Aorta (tissue), 5 donors: ENCODE data around the gene ARL5C. TPM values are rescaled to one million over a fixed set of nuclear protein-coding genes. Genes with fewer than 3 reads are reported as not detected.

Experiments used
- ATAC-seq: fragments of 200-7000 bp; cut with Tn5 transposase; one replicate; pipeline ENCODE4 v1.9.1; 2022; ENCODE audit warnings: moderate library complexity; ENCODE audit not compliant: low FRiP score
- DNase-seq, 2 donors: peaks; one replicate each; pipeline ENCODE4 v3.0.0-alpha.2; 2020
- H3K27ac ChIP-seq, 2 donors: one replicate each; pipeline ENCODE4 v1.5.1; 2013; ENCODE audit warnings: low read length in 2 of 2, mild to moderate bottlenecking in 2 of 2, moderate library complexity in 2 of 2, control low read depth in 1 of 2, inconsistent platforms in 1 of 2, low read depth in 1 of 2
- H3K27me3 ChIP-seq, 2 donors: one replicate each; pipeline ENCODE4 v1.6.1; 2013; ENCODE audit warnings: control low read depth in 1 of 2, low read length in 1 of 2, mild to moderate bottlenecking in 1 of 2, moderate library complexity in 1 of 2; ENCODE audit not compliant: insufficient read depth in 2 of 2, control insufficient read depth in 1 of 2
- H3K36me3 ChIP-seq, 2 donors: one replicate each; pipeline ENCODE4 v1.6.1; 2013; ENCODE audit warnings: control low read depth in 1 of 2, low read length in 1 of 2, mild to moderate bottlenecking in 1 of 2; ENCODE audit not compliant: insufficient read depth in 2 of 2, control insufficient read depth in 1 of 2
- H3K4me1 ChIP-seq, 2 donors: one replicate each; pipeline ENCODE4 v1.6.1; 2013; ENCODE audit warnings: low read length in 2 of 2, control low read depth in 1 of 2, mild to moderate bottlenecking in 1 of 2, moderate library complexity in 1 of 2; ENCODE audit not compliant: insufficient read depth in 2 of 2, control insufficient read depth in 1 of 2
- H3K4me3 ChIP-seq, 2 donors: one replicate each; pipeline ENCODE4 v1.5.1; 2013; ENCODE audit warnings: low read length in 2 of 2, control low read depth in 1 of 2, mild to moderate bottlenecking in 1 of 2
- H3K9me3 ChIP-seq: one replicate; pipeline ENCODE4 v1.6.1; 2013; ENCODE audit warnings: mild to moderate bottlenecking, low read length; ENCODE audit not compliant: control insufficient read depth
- WGBS, 2 donors: extraction: QIAGEN DNeasy Blood & Tissue Kit; methylation state at CpG; one replicate each; pipeline ENCODE4 v1.1.7; 2013; 5-methylcytosine and 5-hydroxymethylcytosine counted together
- intact Hi-C, 2 donors: fragments of 100-400 bp; cut with DNase I; formaldehyde crosslinking; loops; one replicate each; pipeline versions ENCODE4 v1.14.2 to v1.15.0; 2022
- polyA plus RNA-seq, 2 donors: library from polyadenylated mRNA; stranded (reverse); fragments of 200-250 nt; gene quantifications; one replicate each; pipeline ENCODE4 v1.2.3, GENCODE V29; 2013
- total RNA-seq, 2 donors: library from RNA; stranded (reverse); fragmentation: NEBNext Ultra II Directional; extraction: Animal tissue kit (Norgen Biotek cat#: 25700); gene quantifications; one replicate each; pipeline ENCODE4 v1.2.1, GENCODE V29; 2021
- donor health status: healthy with polysubstance abuse.
- donor health status: Bipolar disorder and iron deficiency.
- donor health status: DM: no; HTN: no; CAD: no.
- donor health status: DM: no; HTN: no; CAD: no.
- donor health status: DM: yes; HTN: yes; CAD: no.

The ARL5C gene
- total and polyA plus RNA-seq, 4 donors: 0.54 TPM; not detected in 3

DNA sequence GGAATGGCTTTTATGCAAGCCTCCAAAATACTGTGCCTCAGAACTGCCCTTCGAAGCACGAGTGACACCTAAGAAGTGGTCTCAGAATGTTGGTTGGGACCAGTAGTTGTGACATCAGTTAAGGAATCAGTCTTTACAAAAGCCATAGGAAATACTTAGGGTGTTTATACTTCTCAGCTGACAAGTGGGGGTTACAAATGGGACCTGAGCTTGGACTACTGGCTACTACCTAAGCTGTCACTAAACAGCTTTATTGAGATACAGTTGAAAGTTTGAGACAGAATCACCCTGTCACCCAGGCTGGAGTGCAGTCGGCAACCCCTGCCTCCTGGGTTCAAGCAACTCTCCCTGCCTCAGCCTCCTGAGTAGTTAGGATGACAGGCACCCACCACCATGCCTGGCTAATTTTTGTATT is 39.2 kb upstream of the ARL5C start:
- 72 to 76% methylated on average over 3 of the region's 3 CpGs for WGBS, 2 donors
- H3K36me3 ChIP-seq: peaks cover 0 to 3% of the 10 kb centered on the region in 2 donors
- peaks cover 0 to 2% of the 10 kb centered on the region in 2 donors for H3K4me1 ChIP-seq
- intact Hi-C loops: no loop called here
- DNase-seq (no peak), ATAC-seq (no peak)
- H3K4me3 ChIP-seq: no peak overlapping the region
- H3K27ac ChIP-seq: no peak overlapping the region
- H3K27me3 ChIP-seq: no peaks in the 10 kb centered on the region
- H3K9me3 ChIP-seq: no peaks in the 10 kb centered on the region

- H3K27ac ChIP-seq: no peak overlapping the region
- DNase-seq (no peak), ATAC-seq (no peak)
- H3K4me1 ChIP-seq: peaks cover 0 to 2% of the 10 kb centered on the region in 2 donors
- peaks cover 0 to 3% of the 10 kb centered on the region in 2 donors for H3K36me3 ChIP-seq
- no peaks in the 10 kb centered on the region for H3K27me3 ChIP-seq
- WGBS, 2 donors: 79 to 83% methylated on average over 8 of the region's 8 CpGs
- intact Hi-C loops: no loop called here
- no peak overlapping the region for H3K4me3 ChIP-seq
- H3K9me3 ChIP-seq: no peaks in the 10 kb centered on the region
Observed at GRCh38 chr17:39204245-39204644, 38.3 kb upstream of the ARL5C start.

DNA sequence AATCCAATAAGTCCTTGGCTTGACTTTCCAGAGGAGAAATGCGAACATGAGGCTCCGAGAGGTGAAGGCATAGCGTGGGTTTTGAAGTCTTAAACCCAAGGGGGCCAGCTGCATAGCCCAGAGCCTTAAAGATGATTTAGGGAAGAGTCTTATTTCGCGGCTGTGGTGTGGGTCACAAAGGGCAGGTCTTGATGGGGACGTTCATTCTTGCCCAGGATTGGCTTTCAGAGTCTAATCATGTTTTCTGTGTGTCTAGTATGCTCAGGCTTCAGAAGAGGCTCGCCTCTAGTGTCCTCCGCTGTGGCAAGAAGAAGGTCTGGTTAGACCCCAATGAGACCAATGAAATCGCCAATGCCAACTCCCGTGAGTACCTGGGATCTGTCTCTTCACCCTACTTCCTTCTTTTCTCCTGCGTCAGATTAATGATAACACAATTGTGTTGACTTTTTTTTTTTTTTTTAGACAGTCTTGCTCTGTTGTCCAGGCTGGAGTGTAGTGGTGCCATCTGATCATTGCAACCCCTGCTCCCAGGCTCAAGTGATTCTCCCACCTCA is 35.1 kb upstream of the ARL5C start:
- WGBS, 2 donors: 47 to 50% methylated on average over 11 of the region's 11 CpGs
- DNase-seq (no peak), ATAC-seq (no peak)
- Histone ChIP-seq H3K27ac (no peak overlapping the region), H3K9me3 (no peaks in the 10 kb centered on the region), H3K36me3 (peaks cover 0 to 3% of the 10 kb centered on the region in 2 donors), H3K27me3 (no peaks in the 10 kb centered on the region), H3K4me1 (peaks cover 0 to 2% of the 10 kb centered on the region in 2 donors), H3K4me3 (peak overlapping the region; percentile 70 to 99)
- intact Hi-C loops: no loop called here

DNA sequence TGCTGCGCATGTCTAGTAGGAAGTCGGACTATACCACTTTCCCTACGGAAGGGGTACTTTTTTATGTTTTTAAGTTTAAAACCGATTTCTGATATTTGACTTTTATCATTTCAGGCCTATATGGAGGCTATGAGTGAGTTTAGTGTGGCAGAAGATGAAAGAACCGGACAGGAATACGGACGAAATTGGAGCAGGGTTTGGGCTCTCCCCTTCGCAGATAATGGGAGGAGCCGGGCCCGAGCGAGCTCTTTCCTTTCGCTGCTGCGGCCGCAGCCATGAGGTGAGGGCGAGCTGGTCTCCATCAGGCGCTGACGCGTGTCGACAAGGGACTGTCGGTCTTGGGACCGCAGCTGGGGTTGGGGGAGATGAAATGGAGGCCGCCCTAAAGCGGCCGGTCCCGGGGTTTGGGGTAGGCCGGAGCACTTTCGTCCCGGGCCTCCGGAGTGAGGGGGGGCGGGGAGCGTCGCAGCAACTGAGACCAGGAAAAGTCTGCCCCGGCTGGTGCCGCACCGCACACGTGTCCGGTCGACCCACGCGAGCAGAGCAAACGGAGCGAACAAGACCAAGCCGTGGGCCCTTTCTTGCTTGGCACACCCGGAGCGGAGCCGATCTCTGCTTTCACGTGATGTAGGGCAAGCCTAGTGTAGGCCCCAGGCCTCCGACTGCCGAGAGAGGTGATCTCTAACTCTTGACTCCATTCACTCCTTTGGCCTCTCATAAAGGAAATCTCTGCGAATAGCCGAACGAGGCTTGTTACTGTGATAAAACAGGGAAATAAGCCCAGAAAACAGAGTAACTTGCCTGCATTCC is 34.3 kb upstream of the ARL5C start, which contains the start of gene RPL19:
Gene RPL19 (plus strand): TSS at position 214 of the 810 bp plus-strand sequence. CDS start 62 bp downstream, at position 276.
- WGBS, 2 donors: 1% methylated on average over 51 to 52 of the region's 52 CpGs

GRCh38 chr17:39199820-39200069 is 33.8 kb upstream of the ARL5C start:
- Histone ChIP-seq H3K27me3 (no peaks in the 10 kb centered on the region), H3K27ac (peak overlapping the region; percentile 30 to 58), H3K36me3 (peaks cover 0 to 3% of the 10 kb centered on the region in 2 donors), H3K4me3 (peak overlapping the region in 1 of 2 donors; percentile 39), H3K9me3 (no peaks in the 10 kb centered on the region), H3K4me1 (peaks cover 0 to 3% of the 10 kb centered on the region in 2 donors)
- DNase-seq: peak; percentile 93 to 95
- WGBS, 2 donors: 0 to 1% methylated on average over 10 of the region's 10 CpGs
- peak; percentile 89 for ATAC-seq
- intact Hi-C loops: loop anchor here in 1 of 2 donors (5.0 kb wide), 1 partner anchor 33 kb away; no protein-coding TSS in a partner anchor

More for the DNA sequence above, 34.3 kb upstream of the ARL5C start, which contains the start of gene RPL19:
- peaks cover 0 to 3% of the 10 kb centered on the region in 2 donors for H3K4me1 ChIP-seq
- DNase-seq (peak; percentile 88 to 92), ATAC-seq (peak; percentile 86)
- H3K4me3 ChIP-seq: peak within 1 kb of the TSS; percentile 70 to 99
- H3K27ac ChIP-seq: peak within 1 kb of the TSS; percentile 38 to 97
- H3K27me3 ChIP-seq: no peaks in the 10 kb centered on the region
- H3K9me3 ChIP-seq: no peaks in the 10 kb centered on the region
- H3K36me3 ChIP-seq: peaks cover 0 to 3% of the 10 kb centered on the region in 2 donors
- intact Hi-C loops: no loop called here

GRCh38 chr17:39198186-39198566 is 32.2 kb upstream of the ARL5C start:
- 66 to 71% methylated on average over 4 of the region's 4 CpGs for whole genome bisulfite sequencing, 2 donors

DNA sequence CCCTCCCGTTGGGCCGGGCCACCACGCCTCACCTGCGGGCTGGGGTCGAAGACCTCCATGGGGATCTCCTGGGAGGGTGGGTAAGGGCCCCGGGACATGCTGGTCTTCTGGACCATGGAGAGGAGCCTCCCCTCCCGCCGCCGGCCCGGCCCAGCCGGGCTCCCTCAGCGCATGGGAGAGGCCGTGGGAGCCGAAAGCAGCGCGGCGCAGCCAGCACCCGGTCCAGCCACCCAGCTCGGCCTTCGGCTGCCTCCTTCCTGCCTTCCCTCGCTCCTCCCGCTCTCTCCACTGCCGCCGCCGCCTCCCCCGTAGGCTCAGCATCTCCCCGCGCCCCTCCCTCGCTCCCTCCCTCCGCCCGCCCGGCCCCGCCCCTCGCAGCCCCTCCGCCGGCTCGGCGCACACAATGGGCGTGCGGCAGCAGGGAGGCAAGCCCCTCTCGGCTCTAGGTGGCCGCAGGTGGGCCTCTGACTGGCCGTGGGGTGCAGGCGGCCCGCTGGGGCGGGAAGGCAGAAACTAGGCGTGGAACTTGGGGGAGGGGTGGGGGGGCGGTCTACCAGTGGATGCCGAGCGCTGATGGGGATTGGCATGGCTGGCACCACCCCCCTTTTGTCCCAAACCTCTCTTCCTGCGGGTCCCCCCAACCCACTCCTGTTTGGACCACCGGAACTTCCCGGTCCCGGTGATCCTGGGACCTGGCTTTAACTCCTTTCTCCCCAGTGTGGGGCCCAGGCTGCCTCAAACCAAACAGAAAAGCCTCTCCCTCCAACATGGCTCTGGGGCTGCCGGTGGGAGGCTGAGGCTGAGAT is 31.6 kb upstream of the ARL5C start, which contains the start of gene CACNB1:
Gene CACNB1 (minus strand): TSS at position 290 of the 806 bp plus-strand sequence. CDS start 174 bp downstream, at position 116.
- ATAC-seq (peak; percentile 75), DNase-seq (peak; percentile 87 to 94)
- Histone ChIP-seq H3K4me3 (peak within 1 kb of the TSS; percentile 63 to 93), H3K27ac (peak within 1 kb of the TSS; percentile 50 to 66), H3K4me1 (peaks cover 0 to 3% of the 10 kb centered on the region in 2 donors), H3K36me3 (no peaks in the 10 kb centered on the region), H3K27me3 (no peaks in the 10 kb centered on the region), H3K9me3 (no peaks in the 10 kb centered on the region)
- intact Hi-C loops: loop anchor here in 1 of 2 donors (5.0 kb wide), 1 partner anchor 35 kb away; no protein-coding TSS in a partner anchor
- 1% methylated on average over 31 to 55 of the region's 55 CpGs for whole genome bisulfite sequencing, 2 donors

More at GRCh38 chr17:39198186-39198566, 32.2 kb upstream of the ARL5C start:
- H3K9me3 ChIP-seq: no peaks in the 10 kb centered on the region
- H3K4me1 ChIP-seq: peaks cover 0 to 3% of the 10 kb centered on the region in 2 donors
- intact Hi-C loops: loop anchor here in 1 of 2 donors (5.0 kb wide), 1 partner anchor 34 kb away; no protein-coding TSS in a partner anchor
- DNase-seq (no peak), ATAC-seq (no peak)
- no peaks in the 10 kb centered on the region for H3K36me3 ChIP-seq
- no peak overlapping the region for H3K4me3 ChIP-seq
- H3K27ac ChIP-seq: peak overlapping the region in 1 of 2 donors; percentile 66
- no peaks in the 10 kb centered on the region for H3K27me3 ChIP-seq

GRCh38 chr17:39196808-39197291 is 30.9 kb upstream of the ARL5C start:
- H3K4me1 ChIP-seq: peaks cover 0 to 3% of the 10 kb centered on the region in 2 donors
- peak overlapping the region; percentile 63 to 93 for H3K4me3 ChIP-seq
- H3K36me3 ChIP-seq: no peaks in the 10 kb centered on the region
- WGBS, 2 donors: 0 to 1% methylated on average over 14 to 30 of the region's 30 CpGs
- DNase-seq (peak; percentile 72 to 83), ATAC-seq (no peak)
- peak overlapping the region; percentile 50 to 66 for H3K27ac ChIP-seq
- no peaks in the 10 kb centered on the region for H3K27me3 ChIP-seq
- H3K9me3 ChIP-seq: no peaks in the 10 kb centered on the region
- intact Hi-C loops: loop anchor here in 1 of 2 donors (5.0 kb wide), 1 partner anchor 35 kb away; no protein-coding TSS in a partner anchor
